HEK293 (cell line): ENCODE measurements around the gene PROSER1.

Experiments used
- CTCF ChIA-PET: fragments of 350-600 bp; formaldehyde crosslinking; extraction: SDS; loops from one replicate; lab custom pipeline; 2021; ENCODE audit warnings: antibody characterized with exemption; lab: Yijun Ruan, JAX
- POLR2A ChIA-PET: fragments of 300-600 bp; formaldehyde crosslinking; extraction: SDS; loops from one replicate; lab custom pipeline; 2020; ENCODE audit warnings: antibody characterized with exemption, inconsistent platforms; lab: Yijun Ruan, JAX
- H3K27ac ChIP-seq: fragments of 200-500 bp; sonication (Bioruptor generic); 2 replicates; pipeline ENCODE4 v1.5.1; 2014; ENCODE audit warnings: low read depth, low read length, control low read depth, inconsistent platforms; ENCODE audit errors: extremely low read depth
- H3K36me3 ChIP-seq, 2 experiments: fragments of 200-500 bp in 1 of 2; sonication (Bioruptor generic) in 1 of 2; 1 replicate in 1 of 2; 2 replicates in 1 of 2; pipeline ENCODE4 v1.5.1; 2014 to 2017; ENCODE audit warnings: inconsistent platforms in 2 of 2, low read length in 2 of 2; ENCODE audit not compliant: control insufficient read depth in 2 of 2, insufficient read depth in 1 of 2
- H3K4me1 ChIP-seq: fragments of 200-500 bp; sonication (Bioruptor generic); 2 replicates; pipeline ENCODE4 v1.5.1; 2014; ENCODE audit warnings: mild to moderate bottlenecking, low read length, inconsistent platforms; ENCODE audit not compliant: control insufficient read depth, insufficient read depth
- H3K4me3 ChIP-seq: 2 replicates; pipeline ENCODE4 v1.5.1; 2011; ENCODE audit warnings: low read depth, mild to moderate bottlenecking, control low read depth, low read length, moderate library complexity
- H3K9me3 ChIP-seq: fragments of 200-500 bp; sonication (Bioruptor generic); 2 replicates; pipeline ENCODE4 v1.5.1; 2014; ENCODE audit warnings: low read depth, low read length, inconsistent platforms; ENCODE audit not compliant: control insufficient read depth, insufficient read depth
- KLF17 ChIP-seq: fragments of 450-650 bp; formaldehyde crosslinking; IDR thresholded peaks from 2 replicates; pipeline ENCODE4 v1.5.1; 2016; ENCODE audit warnings: missing biosample characterization, missing genetic modification characterization
- ZEB2 ChIP-seq: fragments of 450-650 bp; formaldehyde crosslinking; IDR thresholded peaks from 2 replicates; pipeline ENCODE4 v1.5.1; 2016; ENCODE audit warnings: missing biosample characterization, missing genetic modification characterization
- ZFP69B ChIP-seq: fragments of 450-650 bp; formaldehyde crosslinking; IDR thresholded peaks from 2 replicates; pipeline ENCODE4 v1.5.1; 2016; ENCODE audit warnings: missing biosample characterization, missing genetic modification characterization
- ZNF148 ChIP-seq: fragments of 450-650 bp; formaldehyde crosslinking; IDR thresholded peaks from 2 replicates; pipeline ENCODE4 v1.5.0; 2017; ENCODE audit warnings: missing biosample characterization, missing genetic modification characterization, borderline replicate concordance
- ZNF175 ChIP-seq: fragments of 450-650 bp; formaldehyde crosslinking; IDR thresholded peaks from 2 replicates; pipeline ENCODE4 v1.5.1; 2016; ENCODE audit warnings: missing biosample characterization, missing genetic modification characterization
- ZNF202 ChIP-seq: fragments of 450-650 bp; formaldehyde crosslinking; IDR thresholded peaks from 2 replicates; pipeline ENCODE4 v1.5.1; 2016; ENCODE audit warnings: missing biosample characterization, missing genetic modification characterization, borderline replicate concordance
- ZNF248 ChIP-seq: fragments of 450-650 bp; formaldehyde crosslinking; IDR thresholded peaks from 2 replicates; pipeline ENCODE4 v1.5.1; 2017; ENCODE audit warnings: missing biosample characterization, missing genetic modification characterization
- ZNF335 ChIP-seq: fragments of 450-650 bp; formaldehyde crosslinking; conservative IDR thresholded peaks from 2 replicates; pipeline ENCODE4 v1.5.1; 2016; ENCODE audit warnings: missing biosample characterization, missing genetic modification characterization
- ZNF600 ChIP-seq: fragments of 450-650 bp; formaldehyde crosslinking; IDR thresholded peaks from 2 replicates; pipeline ENCODE4 v1.5.1; 2016; ENCODE audit warnings: missing biosample characterization, missing genetic modification characterization
- ZNF629 ChIP-seq: fragments of 450-650 bp; formaldehyde crosslinking; IDR thresholded peaks from 2 replicates; pipeline ENCODE4 v1.5.1; 2017; ENCODE audit warnings: missing biosample characterization, missing genetic modification characterization
- ZNF660 ChIP-seq: fragments of 450-650 bp; IDR thresholded peaks from 2 replicates; pipeline ENCODE4 v1.5.1; 2018; ENCODE audit warnings: missing biosample characterization, mild to moderate bottlenecking, missing genetic modification characterization
- ZSCAN23 ChIP-seq: fragments of 450-650 bp; formaldehyde crosslinking; IDR thresholded peaks from 2 replicates; pipeline ENCODE4 v1.5.1; 2016; ENCODE audit warnings: missing biosample characterization, missing genetic modification characterization
- TF ChIP-seq, protein P1 (sequence below): fragments of 450-650 bp; formaldehyde crosslinking; IDR thresholded peaks from 2 replicates; pipeline ENCODE4 v1.5.1; 2016; ENCODE audit warnings: missing biosample characterization, missing genetic modification characterization
- TF ChIP-seq, protein P2 (sequence below): fragments of 450-650 bp; formaldehyde crosslinking; conservative IDR thresholded peaks from 2 replicates; pipeline ENCODE4 v1.5.1; 2016; ENCODE audit warnings: low read depth, missing biosample characterization, missing genetic modification characterization
- TF ChIP-seq, protein P3 (sequence below): fragments of 450-650 bp; formaldehyde crosslinking; IDR thresholded peaks from 2 replicates; pipeline ENCODE4 v1.5.1; 2017; ENCODE audit warnings: missing biosample characterization, missing genetic modification characterization
- TF ChIP-seq, protein P4 (sequence below): fragments of 450-650 bp; formaldehyde crosslinking; IDR thresholded peaks from 2 replicates; pipeline ENCODE4 v1.5.1; 2017; ENCODE audit warnings: missing biosample characterization, missing genetic modification characterization

PROSER1 gene

DNA sequence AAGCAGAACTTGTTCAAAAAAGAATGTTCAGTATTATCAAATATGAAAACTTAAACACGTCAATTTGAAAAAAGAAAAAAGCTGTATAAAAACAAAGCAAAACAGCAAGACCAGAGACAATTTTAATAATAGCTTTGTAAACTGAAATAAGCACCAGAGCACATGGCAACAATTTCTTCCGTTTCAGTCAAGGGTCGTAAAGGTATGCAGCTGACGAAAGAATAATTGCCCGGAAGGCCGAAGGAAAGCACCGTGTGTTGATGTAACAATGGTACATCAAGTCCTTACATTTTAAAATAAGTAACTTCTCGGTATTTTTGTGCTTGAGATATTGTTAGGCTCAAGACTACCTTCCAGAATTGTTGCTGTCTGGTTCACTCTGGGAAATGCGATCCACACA, 1.7 kb downstream of the PROSER1 start:
- Histone ChIP-seq H3K4me1 (peaks cover 3% of the 10 kb centered on the region; the same call in 1 of the 2 replicates), H3K27ac (peak overlapping the region; percentile 90; the same call in 1 of the 2 replicates), H3K9me3 (no peaks in the 10 kb centered on the region), H3K36me3 (peaks cover 0 to 3% of the 10 kb centered on the region in 2 experiments; a peak in 1 of 3 replicates), H3K4me3 (peak overlapping the region; percentile 72)
- ChIA-PET POLR2A (no interaction called here), CTCF (interaction anchor here (0.8 kb wide), 1 partner anchor 580 kb away, joined by 3 read pairs; no protein-coding TSS in a partner anchor)
- no peak for TF ChIP-seq ZNF202 (tag by site-specific recombination)
- no peak for TF ChIP-seq ZSCAN23
- TF ChIP-seq ZNF248 (tag by site-specific recombination), result no peak
- no peak for TF ChIP-seq KLF17
- TF ChIP-seq, protein P1, sequence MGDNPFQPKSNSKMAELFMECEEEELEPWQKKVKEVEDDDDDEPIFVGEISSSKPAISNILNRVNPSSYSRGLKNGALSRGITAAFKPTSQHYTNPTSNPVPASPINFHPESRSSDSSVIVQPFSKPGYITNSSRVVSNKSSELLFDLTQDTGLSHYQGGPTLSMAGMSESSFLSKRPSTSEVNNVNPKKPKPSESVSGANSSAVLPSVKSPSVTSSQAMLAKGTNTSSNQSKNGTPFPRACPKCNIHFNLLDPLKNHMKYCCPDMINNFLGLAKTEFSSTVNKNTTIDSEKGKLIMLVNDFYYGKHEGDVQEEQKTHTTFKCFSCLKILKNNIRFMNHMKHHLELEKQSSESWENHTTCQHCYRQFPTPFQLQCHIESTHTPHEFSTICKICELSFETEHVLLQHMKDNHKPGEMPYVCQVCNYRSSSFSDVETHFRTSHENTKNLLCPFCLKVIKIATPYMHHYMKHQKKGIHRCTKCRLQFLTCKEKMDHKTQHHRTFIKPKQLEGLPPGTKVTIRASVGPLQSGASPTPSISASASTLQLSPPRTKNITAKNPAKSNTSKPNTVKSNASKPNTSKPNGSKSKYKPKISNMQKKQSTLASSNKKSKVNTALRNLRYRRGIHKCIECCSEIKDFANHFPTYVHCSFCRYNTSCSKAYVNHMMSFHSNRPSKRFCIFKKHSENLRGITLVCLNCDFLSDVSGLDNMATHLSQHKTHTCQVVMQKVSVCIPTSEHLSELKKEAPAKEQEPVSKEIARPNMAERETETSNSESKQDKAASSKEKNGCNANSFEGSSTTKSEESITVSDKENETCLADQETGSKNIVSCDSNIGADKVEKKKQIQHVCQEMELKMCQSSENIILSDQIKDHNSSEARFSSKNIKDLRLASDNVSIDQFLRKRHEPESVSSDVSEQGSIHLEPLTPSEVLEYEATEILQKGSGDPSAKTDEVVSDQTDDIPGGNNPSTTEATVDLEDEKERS (tag by site-specific recombination), result no peak
- TF ChIP-seq, protein P2, sequence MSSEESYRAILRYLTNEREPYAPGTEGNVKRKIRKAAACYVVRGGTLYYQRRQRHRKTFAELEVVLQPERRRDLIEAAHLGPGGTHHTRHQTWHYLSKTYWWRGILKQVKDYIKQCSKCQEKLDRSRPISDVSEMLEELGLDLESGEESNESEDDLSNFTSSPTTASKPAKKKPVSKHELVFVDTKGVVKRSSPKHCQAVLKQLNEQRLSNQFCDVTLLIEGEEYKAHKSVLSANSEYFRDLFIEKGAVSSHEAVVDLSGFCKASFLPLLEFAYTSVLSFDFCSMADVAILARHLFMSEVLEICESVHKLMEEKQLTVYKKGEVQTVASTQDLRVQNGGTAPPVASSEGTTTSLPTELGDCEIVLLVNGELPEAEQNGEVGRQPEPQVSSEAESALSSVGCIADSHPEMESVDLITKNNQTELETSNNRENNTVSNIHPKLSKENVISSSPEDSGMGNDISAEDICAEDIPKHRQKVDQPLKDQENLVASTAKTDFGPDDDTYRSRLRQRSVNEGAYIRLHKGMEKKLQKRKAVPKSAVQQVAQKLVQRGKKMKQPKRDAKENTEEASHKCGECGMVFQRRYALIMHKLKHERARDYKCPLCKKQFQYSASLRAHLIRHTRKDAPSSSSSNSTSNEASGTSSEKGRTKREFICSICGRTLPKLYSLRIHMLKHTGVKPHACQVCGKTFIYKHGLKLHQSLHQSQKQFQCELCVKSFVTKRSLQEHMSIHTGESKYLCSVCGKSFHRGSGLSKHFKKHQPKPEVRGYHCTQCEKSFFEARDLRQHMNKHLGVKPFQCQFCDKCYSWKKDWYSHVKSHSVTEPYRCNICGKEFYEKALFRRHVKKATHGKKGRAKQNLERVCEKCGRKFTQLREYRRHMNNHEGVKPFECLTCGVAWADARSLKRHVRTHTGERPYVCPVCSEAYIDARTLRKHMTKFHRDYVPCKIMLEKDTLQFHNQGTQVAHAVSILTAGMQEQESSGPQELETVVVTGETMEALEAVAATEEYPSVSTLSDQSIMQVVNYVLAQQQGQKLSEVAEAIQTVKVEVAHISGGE (tag by site-specific recombination), result 0 out of 2 replicates have a peak, but pooled peaks have one; percentile 39
- TF ChIP-seq ZNF629 (tag by site-specific recombination), result peak; percentile 48
- peak; percentile 15; the same call in 1 of the 2 replicates for TF ChIP-seq ZFP69B
- TF ChIP-seq ZEB2 (tag by site-specific recombination), result peak; percentile 42; the same call in 1 of the 2 replicates
- TF ChIP-seq ZNF660 (tag by site-specific recombination), result peak; percentile 44
- TF ChIP-seq ZNF335 (tag by site-specific recombination), result 0 out of 2 replicates have a peak, but pooled peaks have one; percentile 16

DNA sequence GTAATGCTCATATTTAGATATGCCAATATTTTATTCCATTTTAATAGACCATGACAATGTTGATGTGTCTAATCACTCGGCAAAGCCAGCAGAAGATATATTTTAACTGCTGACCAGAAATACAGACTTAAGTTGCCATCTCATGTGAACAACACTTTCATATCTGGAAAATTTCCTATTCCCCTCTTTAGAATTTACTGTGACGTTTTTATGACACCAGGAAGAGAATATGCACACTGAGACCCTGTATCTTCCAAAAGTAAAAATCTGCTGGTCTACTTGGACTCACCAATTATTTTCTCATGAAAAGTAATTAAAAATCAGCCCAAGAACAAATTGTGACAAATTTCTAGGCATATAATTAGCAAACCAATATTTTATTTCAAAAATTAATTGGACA, 2.1 kb downstream of the PROSER1 start:
- Histone ChIP-seq H3K36me3 (peaks cover 0 to 6% of the 10 kb centered on the region in 2 experiments; a peak in 1 of 3 replicates), H3K9me3 (no peaks in the 10 kb centered on the region), H3K27ac (no peak overlapping the region), H3K4me1 (peaks cover 3% of the 10 kb centered on the region; the same call in 1 of the 2 replicates), H3K4me3 (peak overlapping the region; percentile 72)
- ChIA-PET CTCF (interaction anchor here (0.8 kb wide), 1 partner anchor 580 kb away, joined by 3 read pairs; no protein-coding TSS in a partner anchor), POLR2A (interaction anchor here (0.6 kb wide), 1 partner anchor 334 kb away, joined by 5 read pairs; no protein-coding TSS in a partner anchor)
- TF ChIP-seq ZNF600 (tag by site-specific recombination) (no peak), ZNF148 (tag by site-specific recombination) (no peak), ZFP69B (no peak), ZNF175 (no peak)
- TF ChIP-seq, protein P1 (tag by site-specific recombination), result no peak
- TF ChIP-seq, protein P3, sequence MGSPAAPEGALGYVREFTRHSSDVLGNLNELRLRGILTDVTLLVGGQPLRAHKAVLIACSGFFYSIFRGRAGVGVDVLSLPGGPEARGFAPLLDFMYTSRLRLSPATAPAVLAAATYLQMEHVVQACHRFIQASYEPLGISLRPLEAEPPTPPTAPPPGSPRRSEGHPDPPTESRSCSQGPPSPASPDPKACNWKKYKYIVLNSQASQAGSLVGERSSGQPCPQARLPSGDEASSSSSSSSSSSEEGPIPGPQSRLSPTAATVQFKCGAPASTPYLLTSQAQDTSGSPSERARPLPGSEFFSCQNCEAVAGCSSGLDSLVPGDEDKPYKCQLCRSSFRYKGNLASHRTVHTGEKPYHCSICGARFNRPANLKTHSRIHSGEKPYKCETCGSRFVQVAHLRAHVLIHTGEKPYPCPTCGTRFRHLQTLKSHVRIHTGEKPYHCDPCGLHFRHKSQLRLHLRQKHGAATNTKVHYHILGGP (tag by site-specific recombination), result no peak
- TF ChIP-seq, protein P4, sequence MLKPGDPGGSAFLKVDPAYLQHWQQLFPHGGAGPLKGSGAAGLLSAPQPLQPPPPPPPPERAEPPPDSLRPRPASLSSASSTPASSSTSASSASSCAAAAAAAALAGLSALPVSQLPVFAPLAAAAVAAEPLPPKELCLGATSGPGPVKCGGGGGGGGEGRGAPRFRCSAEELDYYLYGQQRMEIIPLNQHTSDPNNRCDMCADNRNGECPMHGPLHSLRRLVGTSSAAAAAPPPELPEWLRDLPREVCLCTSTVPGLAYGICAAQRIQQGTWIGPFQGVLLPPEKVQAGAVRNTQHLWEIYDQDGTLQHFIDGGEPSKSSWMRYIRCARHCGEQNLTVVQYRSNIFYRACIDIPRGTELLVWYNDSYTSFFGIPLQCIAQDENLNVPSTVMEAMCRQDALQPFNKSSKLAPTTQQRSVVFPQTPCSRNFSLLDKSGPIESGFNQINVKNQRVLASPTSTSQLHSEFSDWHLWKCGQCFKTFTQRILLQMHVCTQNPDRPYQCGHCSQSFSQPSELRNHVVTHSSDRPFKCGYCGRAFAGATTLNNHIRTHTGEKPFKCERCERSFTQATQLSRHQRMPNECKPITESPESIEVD (tag by site-specific recombination), result peak; percentile 3; the same call in 1 of the 2 replicates
